Measurements from ENCODE around the gene CMIP.

The CMIP gene

DNA sequence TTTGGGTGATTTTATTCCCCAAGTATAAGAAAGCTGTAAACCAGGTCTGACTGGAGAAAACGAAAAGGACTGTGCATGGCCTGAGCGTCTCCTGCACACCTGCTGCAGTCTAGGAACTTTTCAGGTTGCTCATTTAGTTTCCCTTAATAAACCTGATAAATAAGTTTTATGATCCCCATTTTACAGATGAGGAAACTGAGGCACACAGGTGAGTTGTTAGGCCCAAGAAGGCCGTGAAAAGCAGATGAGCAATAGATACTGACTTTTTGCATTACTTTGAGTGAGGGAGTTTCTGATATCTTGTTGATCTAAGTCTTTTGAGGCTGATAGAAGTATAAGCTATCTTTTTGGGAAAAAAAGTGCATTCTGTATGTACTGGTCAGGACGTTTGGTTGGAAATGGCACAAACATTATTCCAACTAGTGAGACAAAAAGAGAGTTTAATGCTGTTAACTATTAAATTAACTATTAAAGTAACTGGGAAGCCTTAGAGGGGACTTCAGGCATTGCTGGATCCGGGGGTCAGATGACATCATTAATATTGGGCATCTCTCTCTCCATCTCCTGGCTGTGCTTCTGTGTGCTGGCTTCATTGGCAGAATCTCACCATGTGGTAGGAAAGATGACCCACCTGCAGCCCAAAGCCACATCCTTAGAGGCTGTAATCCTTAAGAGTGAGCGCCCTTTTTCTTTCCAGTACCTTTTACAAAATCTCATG lies 163.4 kb downstream of the CMIP start:
- DNase-seq (ENCODE audit: low spot score), result no peak

DNA sequence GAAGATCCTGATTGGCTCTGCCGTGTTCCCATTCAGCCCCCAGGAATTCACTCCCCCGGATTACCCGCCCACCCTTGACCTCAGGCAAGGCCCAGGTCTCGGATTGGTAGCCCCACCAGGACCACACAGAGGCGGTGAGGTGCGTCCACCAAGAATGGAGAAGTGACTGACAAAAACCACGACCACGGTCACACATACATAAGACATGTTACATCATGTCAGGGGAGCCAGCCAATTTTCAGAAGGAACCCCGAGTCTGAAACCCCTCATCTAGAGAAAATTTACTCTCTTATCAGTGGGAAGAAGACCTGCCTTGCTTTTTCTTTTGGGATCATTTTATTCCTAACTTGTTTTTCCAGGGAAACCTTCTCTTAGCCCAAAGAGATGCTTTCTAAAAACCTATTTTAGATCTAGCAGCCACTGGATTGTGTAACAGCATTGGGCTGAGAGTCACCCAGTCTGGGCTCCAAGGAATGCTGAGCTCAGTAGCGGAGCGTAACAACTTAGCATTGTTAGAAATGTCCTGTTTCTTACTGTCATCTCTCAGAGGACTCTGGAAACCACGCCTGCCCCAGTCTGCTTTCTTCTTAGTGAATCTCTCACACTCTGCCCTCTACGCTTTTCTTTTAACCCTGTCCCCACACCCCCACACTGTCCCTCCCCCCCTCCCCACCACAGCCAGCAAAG lies 164.1 kb downstream of the CMIP start:
- no peak for DNase-seq (ENCODE audit: low spot score)

DNA sequence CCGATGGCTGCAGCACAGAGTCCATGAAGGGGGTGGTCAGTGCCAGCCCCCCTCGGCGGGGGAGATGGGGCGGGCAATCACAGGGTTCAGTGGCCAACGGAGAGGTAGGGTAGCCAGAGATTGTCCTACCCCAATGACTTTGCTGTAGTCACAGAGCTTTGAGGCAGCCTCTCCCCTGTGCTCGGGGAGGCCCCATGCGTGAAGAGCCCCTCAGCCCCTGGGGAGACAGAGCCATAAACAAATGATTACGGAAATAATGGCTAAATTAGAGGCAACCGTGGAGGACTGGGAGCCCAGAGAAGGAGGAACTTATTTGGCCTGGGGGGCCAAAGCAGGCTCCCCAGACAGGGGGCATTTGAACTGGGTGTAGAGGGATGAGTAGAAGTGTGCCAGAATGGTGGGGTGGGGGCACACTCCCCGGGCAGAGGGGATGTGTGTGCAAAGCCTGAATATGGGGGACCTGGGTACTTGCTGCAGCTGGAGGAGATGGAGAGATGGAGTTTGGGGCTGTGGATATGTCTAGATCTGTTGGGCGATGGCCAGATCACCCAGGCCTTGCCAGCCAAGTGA lies 164.8 kb downstream of the CMIP start:
- DNase-seq (ENCODE audit: low spot score), result no peak

DNA sequence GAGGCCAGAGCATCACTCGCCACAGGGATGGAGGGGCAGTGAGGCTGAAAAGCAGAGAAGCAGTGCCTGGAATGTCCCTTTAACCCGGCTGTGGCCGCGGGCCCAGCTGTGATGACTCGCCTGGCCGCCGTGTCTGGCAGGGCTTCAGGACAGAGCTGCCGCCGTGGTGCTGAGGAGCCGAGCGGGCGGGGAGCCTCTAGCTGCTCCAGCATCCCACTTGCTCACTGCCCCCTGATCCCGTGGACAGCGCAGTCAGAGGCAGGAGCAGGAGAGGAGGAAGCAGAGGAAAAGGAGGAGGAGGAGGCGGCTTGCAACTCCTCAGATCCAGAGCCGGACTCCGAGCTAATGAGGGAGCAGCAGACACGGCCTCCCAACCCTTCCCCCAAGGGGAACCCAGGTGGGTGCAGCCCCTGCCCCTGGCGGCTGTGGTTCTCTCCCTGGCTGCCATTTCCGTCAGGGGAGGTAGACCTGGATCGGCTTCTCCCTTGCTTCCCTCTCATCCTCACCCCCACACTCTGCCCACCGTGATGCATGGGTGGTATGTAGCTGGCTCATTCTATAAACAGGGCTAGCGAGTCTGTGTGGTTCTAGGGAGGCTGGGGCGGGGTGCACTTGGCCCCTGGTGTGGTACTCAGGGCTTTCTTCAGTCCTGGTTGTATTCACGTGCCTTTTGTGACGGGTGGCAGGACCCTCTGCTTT lies 165.7 kb downstream of the CMIP start:
- DNase-seq (ENCODE audit: low spot score), result no peak

DNA sequence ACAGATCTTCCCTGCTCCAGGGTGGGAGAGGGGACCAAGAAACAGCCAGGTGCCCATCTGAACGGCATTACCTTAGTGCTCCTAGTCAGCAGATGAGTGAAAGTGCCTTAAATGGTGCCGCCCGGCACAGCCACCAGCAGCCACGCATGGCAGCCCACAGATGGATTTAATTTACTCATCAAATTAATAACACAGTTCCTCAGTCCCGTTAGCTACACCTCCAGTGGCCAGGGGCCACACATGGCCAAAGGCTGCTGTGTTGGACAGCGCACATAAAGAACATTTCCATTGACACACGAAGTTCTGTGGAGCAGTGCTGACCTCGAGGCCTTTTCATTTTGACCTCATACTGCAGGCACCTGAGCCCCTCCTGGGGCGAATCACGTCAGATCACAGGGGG lies 166.3 kb downstream of the CMIP start:
- no peak for DNase-seq (ENCODE audit: low spot score)

DNA sequence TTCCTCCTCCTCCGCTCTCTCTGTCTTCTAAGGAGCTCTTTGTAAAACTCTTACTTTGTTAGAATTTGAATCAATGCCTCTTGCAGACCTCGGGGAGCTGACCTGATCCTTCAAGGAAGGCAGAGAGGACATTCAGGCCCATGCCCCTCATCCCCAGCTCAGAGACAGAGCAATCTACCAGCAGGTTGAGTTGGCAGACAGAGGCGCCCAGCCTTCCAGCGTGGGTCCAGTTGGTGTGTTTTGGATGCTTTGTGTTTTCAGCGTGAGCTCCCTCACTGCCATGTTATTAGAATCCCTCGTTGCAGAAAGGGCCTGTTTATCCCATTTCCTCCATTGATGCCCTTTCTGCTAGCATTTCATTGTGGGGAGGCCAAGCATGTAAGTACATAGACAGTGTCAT lies 167.1 kb downstream of the CMIP start:
- no peak for DNase-seq (ENCODE audit: low spot score)

DNA sequence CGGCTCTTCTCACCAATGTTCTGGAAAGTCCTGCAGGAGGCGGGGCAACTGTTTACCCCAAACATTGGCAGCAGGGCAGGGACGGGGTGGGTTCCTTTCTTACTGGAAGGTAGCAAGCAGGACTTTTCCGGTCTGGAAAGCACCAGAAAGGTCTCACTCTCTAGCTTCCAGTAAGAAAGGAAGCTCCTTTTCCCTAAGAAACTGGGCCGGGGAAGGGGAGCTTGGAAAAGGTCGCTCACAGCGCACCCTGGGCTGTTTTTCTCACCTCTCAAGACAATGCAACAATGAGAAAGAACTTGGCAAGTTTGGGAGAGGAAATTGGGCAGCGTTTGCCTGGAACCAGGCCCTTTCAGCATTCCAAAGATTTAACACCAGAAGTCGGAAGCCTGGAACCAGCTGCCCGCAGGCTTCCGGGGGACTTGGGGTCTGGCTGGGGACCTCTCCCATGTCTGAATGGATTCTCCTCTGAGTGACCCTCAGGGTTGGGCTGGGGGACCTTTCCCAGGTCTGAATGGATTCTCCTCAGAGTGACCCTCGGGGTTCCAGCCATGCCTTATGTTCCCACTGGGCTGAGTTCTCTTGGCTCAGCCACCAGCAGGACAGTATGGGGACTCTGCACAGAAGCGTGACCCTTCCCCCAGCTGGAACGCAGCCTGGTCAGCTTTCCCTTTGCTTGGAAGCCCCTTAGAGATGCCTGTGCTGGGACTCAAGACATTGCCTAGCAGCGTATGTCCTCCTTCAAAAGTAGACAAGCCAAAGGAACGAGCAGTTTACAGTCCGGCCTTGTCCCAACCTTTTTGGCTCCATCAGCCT lies 167.9 kb downstream of the CMIP start:
- DNase-seq (ENCODE audit: low spot score), result no peak

DNA sequence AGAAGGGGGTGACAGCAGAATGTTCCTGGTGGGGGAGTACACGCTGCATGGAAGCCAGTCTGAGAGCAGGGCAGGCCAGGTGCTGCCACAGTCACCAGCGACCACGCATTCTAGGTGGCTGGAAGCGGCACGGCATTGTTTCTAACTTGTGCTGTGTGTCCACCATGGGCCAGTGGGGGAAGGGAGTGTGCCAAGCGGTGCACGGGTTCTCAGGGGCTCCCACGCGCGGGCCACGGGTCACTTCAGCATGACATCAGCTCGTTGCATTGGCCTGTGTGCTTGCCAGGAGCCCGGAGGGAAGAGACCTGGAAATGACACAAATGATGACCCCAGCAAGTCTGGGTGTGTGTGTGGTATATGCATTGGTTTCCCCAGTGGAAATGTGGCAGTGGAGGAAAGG lies 169.6 kb downstream of the CMIP start:
- DNase-seq (ENCODE audit: low spot score), result no peak

DNA sequence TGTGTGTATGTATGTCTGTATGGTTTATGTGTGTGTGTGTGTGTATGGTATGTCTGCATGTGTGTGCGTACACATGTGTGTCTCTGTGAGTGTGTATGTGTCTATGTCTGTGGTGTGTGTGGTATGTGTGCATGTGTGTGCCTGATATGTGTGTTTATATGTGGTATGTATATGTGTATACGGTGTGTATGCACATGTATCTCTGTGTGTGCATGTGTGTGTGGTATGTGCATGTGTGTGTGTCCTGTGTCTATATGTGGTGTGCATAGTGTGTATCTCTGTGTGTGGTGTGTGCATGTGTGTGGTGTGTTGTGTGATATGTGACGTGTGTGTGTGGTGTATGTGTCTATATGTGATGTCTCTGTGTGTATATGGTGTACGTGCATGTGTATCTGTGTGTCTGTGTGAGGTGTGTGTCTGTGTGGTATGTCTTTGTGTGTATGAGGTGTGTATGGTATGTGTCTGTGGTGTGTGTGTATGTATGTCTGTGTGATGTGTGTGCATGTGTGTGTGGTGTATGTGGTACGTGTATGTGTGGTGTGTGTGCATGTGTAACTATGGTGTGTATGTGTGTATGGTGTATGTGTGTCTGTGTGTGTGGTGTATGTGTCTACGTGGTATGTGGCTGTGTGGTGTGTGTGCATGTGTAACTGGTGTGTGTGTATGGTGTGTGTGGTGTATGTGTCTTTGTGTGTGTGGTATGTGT lies 170.2 kb downstream of the CMIP start:
- no peak for DNase-seq (ENCODE audit: low spot score)

DNA sequence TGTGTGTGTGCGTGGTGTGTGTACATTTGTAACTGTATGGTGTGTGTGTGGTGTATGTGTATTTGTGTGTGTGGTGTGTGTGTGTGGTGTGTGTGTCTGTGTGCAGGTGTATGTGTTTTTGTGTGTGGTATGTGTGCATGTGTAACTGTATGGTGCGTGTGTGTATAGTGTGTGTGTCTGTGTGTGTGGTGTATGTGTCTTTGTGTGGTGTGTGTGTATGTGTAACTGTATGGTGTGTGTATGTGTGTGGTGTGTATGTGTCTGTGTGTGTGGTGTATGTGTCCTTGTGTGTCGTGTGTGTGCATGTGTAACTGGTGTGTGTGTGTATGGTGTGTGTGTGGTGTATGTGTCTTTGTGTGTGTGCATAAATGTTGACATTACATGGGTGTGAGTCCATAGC lies 170.8 kb downstream of the CMIP start:
- no peak for DNase-seq (ENCODE audit: low spot score)

DNA sequence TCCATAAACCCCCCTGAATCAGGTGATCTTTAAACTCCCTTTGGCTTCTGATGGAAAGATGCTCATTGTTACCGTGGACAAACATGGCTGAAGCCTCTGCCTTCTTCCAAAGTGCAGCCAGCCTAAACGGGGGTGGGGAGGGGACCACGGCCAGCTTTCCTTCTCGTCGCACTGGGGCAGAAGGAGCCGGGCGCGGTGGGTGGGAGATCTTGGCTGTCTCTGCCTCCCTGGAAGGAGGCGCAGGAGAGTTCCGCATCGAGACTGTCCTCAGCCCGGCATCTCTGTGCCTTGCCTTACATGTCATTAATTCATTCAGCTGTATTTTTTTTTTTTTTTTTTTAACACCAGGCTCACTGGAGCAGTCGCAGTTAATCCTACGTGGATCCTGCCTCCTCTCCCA lies 171.2 kb downstream of the CMIP start:
- no peak for DNase-seq (ENCODE audit: low spot score)

DNA sequence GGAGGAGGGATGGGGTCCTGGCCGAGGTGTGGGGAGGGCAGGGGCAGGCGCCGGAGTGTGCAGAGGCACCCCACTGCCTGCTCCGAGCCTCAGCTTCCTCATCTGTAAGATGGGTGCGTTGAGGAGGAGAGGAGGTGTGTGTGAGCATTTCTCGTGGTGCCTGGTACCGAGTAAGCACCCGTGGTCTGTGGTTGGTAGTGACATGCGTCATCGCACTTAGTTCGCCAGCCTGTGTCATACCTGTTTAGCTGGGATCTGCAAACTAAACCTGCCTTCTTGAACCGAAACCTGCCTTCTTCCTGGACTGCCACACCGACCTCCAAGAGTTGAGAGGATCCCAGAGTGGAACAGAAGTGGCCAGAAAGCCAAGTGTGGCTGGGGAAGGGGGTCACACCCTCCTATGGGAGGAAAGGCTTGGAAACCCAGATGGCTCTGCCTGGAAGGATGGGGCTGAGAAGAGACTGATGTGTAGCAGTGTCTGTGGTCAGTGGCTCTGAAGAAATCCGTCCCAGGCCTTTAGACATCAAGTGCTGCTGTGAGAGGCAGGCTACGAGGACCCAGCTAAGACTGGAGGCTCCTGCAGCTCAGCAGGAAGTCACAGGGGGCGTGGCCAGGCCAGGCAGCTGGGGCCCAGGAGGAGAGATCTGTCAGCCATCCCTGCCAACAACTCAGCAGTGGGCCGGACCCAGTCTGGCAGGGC lies 171.9 kb downstream of the CMIP start:
- DNase-seq (ENCODE audit: low spot score), result no peak

DNA sequence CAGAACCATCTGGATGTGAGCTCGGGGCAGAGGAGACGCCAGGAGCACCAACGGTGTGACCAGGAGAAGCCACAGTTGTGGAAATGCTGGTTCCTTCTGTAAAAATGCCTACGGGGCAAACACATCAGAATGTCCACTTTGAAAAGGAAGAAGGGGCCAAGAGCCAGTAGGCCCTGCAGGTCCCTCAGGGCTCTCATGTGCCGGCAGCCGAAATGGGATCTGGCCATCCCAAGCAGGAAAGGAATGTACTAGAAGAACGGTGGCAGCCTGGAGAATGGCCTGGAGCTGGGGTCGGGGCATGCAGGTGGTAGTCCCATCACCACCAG lies 172.4 kb downstream of the CMIP start:
- DNase-seq (ENCODE audit: low spot score), result no peak

DNA sequence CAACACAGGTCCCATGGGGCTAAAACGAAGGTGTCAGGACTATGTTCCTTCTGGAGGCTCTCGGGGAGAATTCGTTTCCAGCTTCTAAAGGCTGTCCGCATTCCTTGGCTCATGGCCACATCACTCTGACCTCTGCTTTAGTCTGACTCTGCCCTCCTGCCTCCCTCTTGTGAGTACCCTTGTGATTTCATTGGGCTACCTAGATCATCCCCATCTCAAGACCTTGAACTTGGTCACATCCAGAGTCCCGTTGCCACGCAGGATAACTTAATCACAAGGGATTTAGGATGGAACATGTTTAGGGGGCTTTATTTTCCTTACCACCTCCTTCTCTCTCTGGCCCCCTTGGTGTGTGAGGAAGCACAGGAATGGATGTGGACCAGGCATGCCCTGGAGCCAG lies 173.6 kb downstream of the CMIP start:
- no peak for DNase-seq (ENCODE audit: low spot score)

DNA sequence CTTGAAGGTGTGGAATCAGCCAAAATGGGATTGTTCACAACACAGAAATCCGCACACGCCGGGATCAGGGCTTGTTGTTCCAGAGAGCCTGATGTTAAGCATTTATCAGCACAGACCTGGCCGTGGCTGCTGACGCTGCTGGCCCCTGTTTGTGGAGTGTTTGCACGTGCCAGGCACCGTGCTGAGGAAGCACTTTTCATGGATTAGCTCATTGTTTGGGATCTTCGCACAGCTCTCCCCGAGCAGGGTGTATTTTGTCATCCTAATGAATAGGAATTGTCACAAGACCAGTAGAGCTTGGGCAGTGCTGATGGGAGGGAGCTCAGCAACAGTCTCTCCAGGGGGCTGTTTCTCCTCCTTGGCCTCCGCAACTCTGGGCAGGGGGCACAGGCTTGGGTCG lies 174.1 kb downstream of the CMIP start:
- DNase-seq (ENCODE audit: low spot score), result no peak

DNA sequence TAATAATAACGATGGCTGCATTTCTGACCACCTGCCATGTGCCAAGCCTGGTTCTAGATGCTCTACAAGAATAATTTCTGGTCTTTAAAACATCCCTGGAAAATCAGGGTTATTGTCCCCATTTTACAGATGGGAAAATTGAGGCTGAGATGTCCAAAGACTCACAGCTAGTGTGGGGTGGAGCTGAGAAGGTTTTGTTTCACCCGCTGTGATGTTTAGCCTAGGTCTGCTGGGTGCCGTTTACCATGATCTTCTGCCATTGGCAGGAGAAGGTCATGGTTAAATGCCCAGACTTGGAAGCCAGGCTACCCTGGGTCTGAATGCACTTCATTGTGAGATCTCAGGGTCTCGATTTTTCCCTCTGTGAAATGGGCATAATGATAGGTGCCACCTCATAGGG lies 175.4 kb downstream of the CMIP start:
- no peak for DNase-seq (ENCODE audit: low spot score)

DNA sequence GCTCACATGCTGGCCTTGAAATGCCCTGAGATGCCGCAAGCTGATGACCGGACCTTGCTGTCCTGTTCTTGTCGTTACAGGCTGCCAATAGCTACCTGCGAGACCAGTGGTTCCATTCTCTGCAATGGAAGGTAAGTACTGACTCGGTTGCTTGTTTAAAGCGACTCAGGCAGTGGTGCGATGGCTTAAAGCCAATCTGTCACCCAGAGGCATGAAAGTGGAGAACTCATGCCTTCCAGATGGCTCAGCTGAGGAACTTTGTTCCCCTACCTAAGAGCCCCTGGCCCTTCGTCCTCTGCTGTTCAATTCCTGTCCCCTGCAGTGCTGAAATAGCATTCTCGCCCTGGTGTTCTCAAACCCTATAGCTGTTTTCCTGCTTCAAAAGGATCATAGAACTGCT lies 176.2 kb downstream of the CMIP start:
- DNase-seq (ENCODE audit: low spot score), result no peak

DNA sequence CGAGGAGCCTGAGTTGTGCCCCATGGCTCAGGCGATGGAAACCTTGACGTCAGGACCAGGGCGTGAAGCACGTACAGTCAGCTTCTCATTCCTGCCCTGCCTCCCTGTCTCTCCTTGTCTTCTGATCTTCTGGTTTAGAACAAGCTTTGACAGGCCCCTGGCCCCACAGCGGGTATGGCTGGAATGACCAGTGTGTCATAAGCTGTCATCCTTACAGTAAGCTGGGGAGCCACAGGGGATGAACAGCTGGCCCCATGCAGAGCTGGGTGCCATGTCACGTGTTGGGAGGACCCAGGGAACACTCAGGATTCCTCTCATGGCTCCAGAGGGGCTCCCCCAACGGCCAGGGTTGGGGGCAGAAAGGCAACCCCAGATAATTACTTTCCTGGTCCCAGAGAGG lies 176.9 kb downstream of the CMIP start:
- no peak for DNase-seq (ENCODE audit: low spot score)

DNA sequence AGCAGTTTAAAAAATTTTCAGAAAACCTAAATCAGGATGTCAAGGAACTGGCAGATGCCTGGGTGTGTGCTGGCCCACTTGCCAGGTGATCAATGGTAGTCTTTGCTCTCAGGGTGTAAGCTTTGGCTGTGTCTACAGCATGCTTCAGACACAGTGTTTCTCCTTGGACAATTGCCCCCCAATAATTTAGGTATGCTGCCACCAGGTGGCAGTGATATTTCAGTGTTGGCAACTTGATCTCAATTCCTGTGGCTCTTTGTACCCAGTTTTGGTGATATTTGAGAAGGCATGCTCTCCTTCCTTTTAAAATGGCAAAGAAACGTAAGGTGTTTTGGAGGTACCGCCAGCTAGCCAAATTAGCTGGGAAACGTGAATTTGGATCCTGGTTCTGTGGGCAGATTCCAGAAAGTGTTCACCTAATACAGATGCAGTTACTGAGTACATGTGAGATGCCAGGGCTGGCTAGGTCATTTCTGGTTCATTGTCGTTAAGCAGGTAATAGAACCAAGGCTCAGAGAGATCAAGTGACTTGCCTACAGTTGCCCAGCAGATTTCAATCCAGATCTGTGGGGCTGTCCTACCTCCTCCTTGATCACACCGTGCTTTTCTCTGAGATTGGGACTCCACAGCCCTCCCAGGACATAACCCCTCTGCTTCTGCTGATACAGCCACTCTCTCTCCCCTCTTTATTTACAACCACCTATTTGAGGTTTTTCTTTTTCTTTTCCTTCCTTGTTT lies 178.9 kb downstream of the CMIP start:
- peak; percentile 64 for DNase-seq (ENCODE audit: low spot score)

DNA sequence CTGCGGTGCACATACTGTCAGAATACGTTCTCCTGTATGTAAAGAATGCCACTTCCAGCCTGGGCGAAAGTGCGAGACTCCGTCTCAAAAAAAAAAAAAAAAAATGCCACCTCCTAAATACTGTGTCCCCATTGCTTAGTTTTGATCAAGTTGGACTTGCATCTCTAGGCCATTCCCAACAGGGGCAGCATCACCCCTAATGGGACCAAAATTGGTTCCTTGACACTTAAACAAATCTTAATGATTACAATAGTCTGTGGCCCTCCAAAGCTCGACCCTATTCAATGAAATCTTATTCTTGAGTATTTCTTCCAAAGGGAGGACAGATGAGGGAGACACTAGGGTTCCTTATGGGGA lies 179.8 kb downstream of the CMIP start:
- no peak for DNase-seq (ENCODE audit: low spot score)

All from HuH-7.5 (cell line).